Rectal smooth muscle tissue (tissue), 1 donor: ENCODE data around the gene PAPPA.

Experiments used
- H3K27ac ChIP-seq: one replicate; pipeline ENCODE4 v1.7.0; 2013; ENCODE audit warnings: low read depth, low read length, inconsistent platforms
- H3K27me3 ChIP-seq: one replicate; pipeline ENCODE4 v1.7.0; 2013; ENCODE audit warnings: low read length; ENCODE audit not compliant: control insufficient read depth, insufficient read depth
- H3K36me3 ChIP-seq: one replicate; pipeline ENCODE4 v1.7.0; 2013; ENCODE audit warnings: low read length; ENCODE audit not compliant: control insufficient read depth, insufficient read depth
- H3K4me1 ChIP-seq: one replicate; pipeline ENCODE4 v1.7.0; 2013; ENCODE audit warnings: low read length; ENCODE audit not compliant: control insufficient read depth, insufficient read depth
- H3K4me3 ChIP-seq: one replicate; pipeline ENCODE4 v1.7.0; 2013; ENCODE audit warnings: low read length
- H3K9ac ChIP-seq: one replicate; pipeline ENCODE4 v1.7.0; 2013; ENCODE audit warnings: low read length

The PAPPA gene

GRCh38 chr9:116262448-116262847, 108.9 kb downstream of the PAPPA start:
- no peak overlapping the region for H3K9ac ChIP-seq
- H3K27ac ChIP-seq, result no peak overlapping the region
- no peaks in the 10 kb centered on the region for H3K4me1 ChIP-seq
- no peaks in the 10 kb centered on the region for H3K36me3 ChIP-seq
- H3K4me3 ChIP-seq, result no peak overlapping the region
- no peaks in the 10 kb centered on the region for H3K27me3 ChIP-seq

DNA sequence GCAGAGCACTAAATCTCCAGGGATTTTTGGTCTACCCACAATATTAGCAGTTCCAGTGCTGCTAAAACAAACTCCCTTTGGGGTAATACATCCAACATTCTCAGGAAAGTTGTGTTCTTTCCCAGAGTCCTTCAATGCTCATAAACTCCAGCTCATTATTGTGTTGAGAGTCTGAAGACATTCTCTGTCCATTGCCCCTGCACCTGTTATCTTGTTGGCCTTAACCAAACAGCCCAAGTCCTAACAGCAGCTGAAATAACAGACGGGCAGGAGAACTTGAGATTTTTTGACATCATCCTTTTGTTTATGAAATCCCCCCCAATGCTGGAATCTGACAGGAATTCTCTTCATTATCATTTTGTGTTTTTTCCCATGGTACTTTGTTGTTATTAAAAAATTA, 110.8 kb downstream of the PAPPA start:
- H3K4me1 ChIP-seq, result no peaks in the 10 kb centered on the region

DNA sequence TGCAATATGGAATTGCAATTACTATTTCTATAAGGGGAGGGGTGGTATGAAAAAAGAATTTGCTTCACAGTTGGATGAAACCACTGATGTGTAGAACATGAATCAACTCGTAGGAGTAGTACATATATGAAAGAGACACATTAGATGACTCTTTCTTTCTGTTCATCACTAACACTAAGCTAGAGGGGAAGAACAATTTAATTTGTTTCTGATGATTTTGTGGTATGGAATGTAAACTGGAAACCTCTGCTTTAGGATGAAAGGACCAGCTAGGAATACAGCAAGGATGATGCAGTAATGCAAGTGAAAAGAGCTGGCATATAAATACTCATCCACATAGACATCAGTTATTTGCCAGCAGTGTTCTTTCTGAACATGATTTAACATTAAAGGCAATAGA, 113.4 kb downstream of the PAPPA start:
- Histone ChIP-seq H3K4me3 (no peak overlapping the region), H3K36me3 (no peaks in the 10 kb centered on the region), H3K9ac (no peak overlapping the region)

More for the DNA sequence above, 110.8 kb downstream of the PAPPA start:
- no peak overlapping the region for H3K9ac ChIP-seq
- no peak overlapping the region for H3K27ac ChIP-seq
- no peaks in the 10 kb centered on the region for H3K27me3 ChIP-seq
- no peak overlapping the region for H3K4me3 ChIP-seq
- H3K36me3 ChIP-seq, result no peaks in the 10 kb centered on the region

GRCh38 chr9:116269250-116269649, 115.7 kb downstream of the PAPPA start:
- H3K9ac ChIP-seq, result no peak overlapping the region
- no peaks in the 10 kb centered on the region for H3K36me3 ChIP-seq

More for the DNA sequence above, 113.4 kb downstream of the PAPPA start:
- Histone ChIP-seq H3K27me3 (no peaks in the 10 kb centered on the region), H3K27ac (no peak overlapping the region), H3K4me1 (no peaks in the 10 kb centered on the region)

GRCh38 chr9:116270546-116270945, 117.0 kb downstream of the PAPPA start:
- Histone ChIP-seq H3K9ac (no peak overlapping the region), H3K36me3 (no peaks in the 10 kb centered on the region), H3K27me3 (no peaks in the 10 kb centered on the region), H3K4me1 (no peaks in the 10 kb centered on the region), H3K4me3 (no peak overlapping the region), H3K27ac (no peak overlapping the region)

More at GRCh38 chr9:116269250-116269649, 115.7 kb downstream of the PAPPA start:
- Histone ChIP-seq H3K4me1 (no peaks in the 10 kb centered on the region), H3K4me3 (no peak overlapping the region), H3K27ac (no peak overlapping the region), H3K27me3 (no peaks in the 10 kb centered on the region)

DNA sequence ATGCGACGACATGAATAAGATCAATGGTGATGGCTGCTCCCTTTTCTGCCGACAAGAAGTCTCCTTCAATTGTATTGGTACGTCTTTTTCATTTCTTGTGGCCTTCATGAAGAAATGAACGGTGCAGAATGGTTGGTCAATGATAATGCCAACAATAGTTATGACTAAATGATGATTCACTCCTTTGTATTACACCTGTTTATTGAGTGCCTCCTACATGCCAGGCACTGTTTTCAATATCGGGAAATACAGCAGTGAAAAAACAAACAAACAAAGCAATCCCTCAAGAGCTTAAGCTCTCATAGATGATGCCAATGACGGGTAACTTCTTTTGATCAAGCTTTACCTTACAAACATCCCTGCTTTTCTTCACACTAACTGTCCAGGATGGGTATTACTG, 117.7 kb downstream of the PAPPA start:
- H3K36me3 ChIP-seq, result no peaks in the 10 kb centered on the region
- no peaks in the 10 kb centered on the region for H3K4me1 ChIP-seq
- no peak overlapping the region for H3K27ac ChIP-seq
- no peaks in the 10 kb centered on the region for H3K27me3 ChIP-seq
- no peak overlapping the region for H3K4me3 ChIP-seq
- H3K9ac ChIP-seq, result no peak overlapping the region

GRCh38 chr9:116271991-116272390, 118.4 kb downstream of the PAPPA start:
- no peaks in the 10 kb centered on the region for H3K4me1 ChIP-seq
- no peak overlapping the region for H3K9ac ChIP-seq
- no peak overlapping the region for H3K4me3 ChIP-seq
- H3K27me3 ChIP-seq, result no peaks in the 10 kb centered on the region
- H3K27ac ChIP-seq, result no peak overlapping the region
- H3K36me3 ChIP-seq, result no peaks in the 10 kb centered on the region

GRCh38 chr9:116274293-116274692, 120.7 kb downstream of the PAPPA start:
- no peak overlapping the region for H3K9ac ChIP-seq
- H3K27ac ChIP-seq, result no peak overlapping the region
- no peaks in the 10 kb centered on the region for H3K36me3 ChIP-seq
- no peak overlapping the region for H3K4me3 ChIP-seq
- H3K27me3 ChIP-seq, result no peaks in the 10 kb centered on the region
- no peaks in the 10 kb centered on the region for H3K4me1 ChIP-seq

- Histone ChIP-seq H3K27ac (no peak overlapping the region), H3K4me3 (no peak overlapping the region), H3K27me3 (no peaks in the 10 kb centered on the region), H3K36me3 (no peaks in the 10 kb centered on the region), H3K9ac (no peak overlapping the region), H3K4me1 (no peaks in the 10 kb centered on the region)
Measured at GRCh38 chr9:116275418-116276195, 122.0 kb downstream of the PAPPA start.

DNA sequence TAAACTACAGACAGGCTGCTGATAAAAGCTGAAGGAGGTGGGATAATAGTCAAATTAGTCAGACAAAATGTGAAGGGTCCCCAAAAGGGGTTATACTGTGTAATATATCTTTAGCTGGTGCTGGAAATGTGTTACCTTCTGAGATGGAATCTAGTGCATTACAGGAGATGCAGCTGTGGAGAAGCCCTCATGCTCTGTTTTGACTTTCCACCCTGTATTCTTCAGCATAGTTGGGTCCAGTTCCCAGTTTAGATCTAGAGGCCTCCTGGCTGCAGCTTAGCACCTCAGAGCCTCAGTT, 122.6 kb downstream of the PAPPA start:
- H3K9ac ChIP-seq, result no peak overlapping the region
- no peaks in the 10 kb centered on the region for H3K27me3 ChIP-seq
- no peaks in the 10 kb centered on the region for H3K4me1 ChIP-seq
- no peak overlapping the region for H3K4me3 ChIP-seq
- H3K36me3 ChIP-seq, result no peaks in the 10 kb centered on the region
- H3K27ac ChIP-seq, result no peak overlapping the region

DNA sequence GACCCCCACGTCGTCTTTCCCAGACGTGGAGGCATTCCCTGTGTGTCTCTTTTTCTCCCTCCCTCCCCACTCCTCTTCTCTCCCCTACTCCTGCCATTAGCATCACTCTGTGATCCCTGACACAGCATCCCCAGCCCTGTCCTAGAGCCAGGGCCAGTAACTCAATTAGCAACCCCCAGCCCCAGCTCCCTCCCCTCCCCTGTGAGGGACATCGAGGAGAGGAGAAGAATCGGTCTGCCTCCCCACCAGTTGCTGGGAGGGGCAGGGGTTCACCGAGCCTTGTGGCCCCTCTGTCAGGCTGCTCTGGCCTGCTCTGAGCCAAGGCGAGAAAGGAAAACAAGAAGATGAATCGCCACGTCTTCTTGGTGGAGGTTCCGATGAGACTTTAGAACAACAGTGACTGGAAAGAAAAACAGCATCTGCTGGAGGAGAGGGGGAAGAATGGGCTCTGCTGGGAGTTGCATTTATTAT, 123.1 kb downstream of the PAPPA start:
- Histone ChIP-seq H3K4me3 (no peak overlapping the region), H3K9ac (no peak overlapping the region), H3K4me1 (no peaks in the 10 kb centered on the region), H3K27ac (no peak overlapping the region), H3K36me3 (no peaks in the 10 kb centered on the region), H3K27me3 (no peaks in the 10 kb centered on the region)

DNA sequence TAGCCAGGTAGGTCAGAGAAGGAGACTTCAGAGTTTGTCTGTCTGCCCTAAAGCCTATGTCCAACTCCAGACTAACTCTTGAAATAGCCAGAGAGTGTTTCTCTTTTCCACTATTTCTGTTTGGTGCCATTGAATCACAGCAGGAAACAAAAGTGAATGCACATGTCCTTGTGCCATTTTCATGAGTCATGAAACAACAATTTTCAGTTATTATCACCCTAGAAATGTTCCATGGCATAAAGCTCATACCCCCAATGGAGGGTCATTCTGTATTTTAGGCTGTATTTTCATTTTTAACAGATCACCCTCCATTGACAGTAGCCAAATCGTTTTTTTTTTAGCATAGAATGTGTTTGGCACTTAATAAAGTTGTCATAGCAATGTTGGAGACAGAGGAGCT, 124.7 kb downstream of the PAPPA start:
- Histone ChIP-seq H3K4me1 (no peaks in the 10 kb centered on the region), H3K4me3 (no peak overlapping the region), H3K27ac (no peak overlapping the region), H3K27me3 (no peaks in the 10 kb centered on the region), H3K36me3 (no peaks in the 10 kb centered on the region), H3K9ac (no peak overlapping the region)

- Histone ChIP-seq H3K36me3 (no peaks in the 10 kb centered on the region), H3K27me3 (no peaks in the 10 kb centered on the region), H3K27ac (no peak overlapping the region), H3K4me1 (no peaks in the 10 kb centered on the region), H3K4me3 (no peak overlapping the region), H3K9ac (no peak overlapping the region)
Measured at GRCh38 chr9:116279230-116279629, 125.6 kb downstream of the PAPPA start.
